ENCODE results near the gene DTNA. TPM values are rescaled to one million over a fixed set of nuclear protein-coding genes. Genes with fewer than 3 reads are reported as not detected.

DTNA gene
- polyA plus RNA-seq, 1 donor (not counting 4 experiments of a cell fraction or from before 2014, with no cell fraction given) = 0.81 TPM

DNA sequence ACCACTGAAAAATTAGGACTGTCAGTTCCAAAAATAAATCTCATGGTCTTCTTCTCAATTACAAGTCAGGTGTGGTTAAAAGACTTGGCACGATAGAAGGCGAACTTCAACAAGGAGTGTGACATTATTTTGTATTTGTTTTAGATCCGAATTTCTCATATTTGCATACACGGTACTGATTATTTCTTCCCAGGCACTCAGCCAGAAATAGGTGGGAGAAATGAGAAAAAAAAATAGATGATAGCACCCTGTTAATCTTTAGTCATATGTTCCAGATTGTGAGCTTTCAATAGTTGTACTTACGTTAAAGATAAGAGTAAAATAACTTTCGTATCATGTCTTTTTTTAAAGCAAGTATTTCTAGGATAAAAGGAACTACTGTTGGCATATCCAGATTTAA lies 106.1 kb downstream of the DTNA start:
- Histone ChIP-seq H3K9me3 (ENCODE audit: control insufficient read depth, low read depth, low read length) (no peaks in the 10 kb centered on the region), H3K4me1 (ENCODE audit: control insufficient read depth, extremely low read depth, insufficient read depth, low read length) (no peaks in the 10 kb centered on the region), H3K4me3 (ENCODE audit: control insufficient read depth in 2 of 3, extremely low read depth in 1 of 3, insufficient read depth in 2 of 3, low read depth in 1 of 3, low read length in 3 of 3) (no peak overlapping the region), H3K79me2 (ENCODE audit: control insufficient read depth, insufficient read depth, low read length) (no peaks in the 10 kb centered on the region), H3K9ac (ENCODE audit: control insufficient read depth, extremely low read depth, insufficient read depth, low read length) (no peak overlapping the region), H3K27me3 (ENCODE audit: control insufficient read depth, extremely low read depth, insufficient read depth, low read length) (no peaks in the 10 kb centered on the region), H3K9me1 (ENCODE audit: control insufficient read depth, extremely low read depth, insufficient read depth, low read length) (no peaks in the 10 kb centered on the region), H4K20me1 (ENCODE audit: control insufficient read depth, extremely low read depth, insufficient read depth, low read length) (no peaks in the 10 kb centered on the region), H3K27ac (ENCODE audit: control insufficient read depth, insufficient read depth, low read length) (no peak overlapping the region), H3K4me2 (ENCODE audit: control insufficient read depth, extremely low read depth, insufficient read depth, low read depth, low read length) (no peak overlapping the region), H3K36me3 (ENCODE audit: control insufficient read depth in 2 of 2, extremely low read depth in 1 of 2, insufficient read depth in 2 of 2, low read length in 2 of 2) (no peaks in the 10 kb centered on the region), H2AFZ (ENCODE audit: control insufficient read depth, low read length) (no peak overlapping the region)
- dilution Hi-C loops (cut with MboI; ENCODE audit: extremely low pct_ligation_motif_present, low sequenced_read_pairs) = no loop called here
- TF ChIP-seq EZH2 (IDR thresholded peaks at IDR 0.05; ENCODE audit: low read length) = no peak
- TF ChIP-seq CTCF (optimal IDR thresholded peaks at IDR 0.05 in 1 of 3, IDR thresholded peaks at IDR 0.05 in 1 of 3, conservative IDR thresholded peaks at IDR 0.05 in 1 of 3; ENCODE audit: extremely low read depth in 1 of 3, insufficient read depth in 2 of 3, low read length in 3 of 3) = no peak
- FAIRE-seq (no peak), DNase-seq (ENCODE audit: low read depth, low spot score) (no peak)

DNA sequence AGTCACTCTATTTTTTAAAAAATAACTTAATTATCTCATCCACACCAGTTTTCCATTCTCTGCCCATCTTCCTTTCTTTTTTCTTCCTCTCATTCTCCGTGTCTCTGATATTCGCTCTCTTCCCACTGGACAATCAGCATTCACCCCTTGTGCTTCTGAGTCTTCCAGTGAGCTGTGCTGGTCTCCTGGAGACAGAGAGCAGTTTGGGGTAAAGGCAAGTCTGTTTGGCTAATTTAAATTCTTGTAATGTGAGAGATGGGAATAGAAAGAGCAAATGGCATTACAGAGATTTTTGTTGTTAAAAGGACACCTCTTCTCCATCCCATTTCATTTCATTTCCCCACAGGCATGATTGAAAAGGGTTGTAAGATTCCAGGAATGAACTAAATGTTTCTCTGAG lies 107.5 kb downstream of the DTNA start:
- Histone ChIP-seq H3K79me2 (ENCODE audit: control insufficient read depth, insufficient read depth, low read length) (no peaks in the 10 kb centered on the region), H3K9me1 (ENCODE audit: control insufficient read depth, extremely low read depth, insufficient read depth, low read length) (no peaks in the 10 kb centered on the region), H2AFZ (ENCODE audit: control insufficient read depth, low read length) (no peak overlapping the region), H3K4me1 (ENCODE audit: control insufficient read depth, extremely low read depth, insufficient read depth, low read length) (no peaks in the 10 kb centered on the region), H4K20me1 (ENCODE audit: control insufficient read depth, extremely low read depth, insufficient read depth, low read length) (no peaks in the 10 kb centered on the region), H3K4me3 (ENCODE audit: control insufficient read depth in 2 of 3, extremely low read depth in 1 of 3, insufficient read depth in 2 of 3, low read depth in 1 of 3, low read length in 3 of 3) (no peak overlapping the region), H3K27ac (ENCODE audit: control insufficient read depth, insufficient read depth, low read length) (no peak overlapping the region), H3K4me2 (ENCODE audit: control insufficient read depth, extremely low read depth, insufficient read depth, low read depth, low read length) (no peak overlapping the region), H3K9me3 (ENCODE audit: control insufficient read depth, low read depth, low read length) (no peaks in the 10 kb centered on the region), H3K36me3 (ENCODE audit: control insufficient read depth in 2 of 2, extremely low read depth in 1 of 2, insufficient read depth in 2 of 2, low read length in 2 of 2) (no peaks in the 10 kb centered on the region), H3K9ac (ENCODE audit: control insufficient read depth, extremely low read depth, insufficient read depth, low read length) (no peak overlapping the region), H3K27me3 (ENCODE audit: control insufficient read depth, extremely low read depth, insufficient read depth, low read length) (no peaks in the 10 kb centered on the region)
- DNase-seq (ENCODE audit: low read depth, low spot score) (no peak), FAIRE-seq (no peak)
- TF ChIP-seq CTCF (optimal IDR thresholded peaks at IDR 0.05 in 1 of 3, IDR thresholded peaks at IDR 0.05 in 1 of 3, conservative IDR thresholded peaks at IDR 0.05 in 1 of 3; ENCODE audit: extremely low read depth in 1 of 3, insufficient read depth in 2 of 3, low read length in 3 of 3) = no peak
- no peak for TF ChIP-seq EZH2 (IDR thresholded peaks at IDR 0.05; ENCODE audit: low read length)
- dilution Hi-C loops (cut with MboI; ENCODE audit: extremely low pct_ligation_motif_present, low sequenced_read_pairs) = no loop called here
